HL-60 (cell line): ENCODE results near the gene PITX1.

Experiments
- CTCF ChIP-seq: IDR thresholded peaks from one replicate; pipeline ENCODE4 v1.5.1; 2011; ENCODE audit warnings: low read length, control low read depth, inconsistent platforms; ENCODE audit not compliant: insufficient read depth
- GABPA ChIP-seq: IDR thresholded peaks from 2 replicates; pipeline ENCODE4 v1.6.1; 2012; ENCODE audit warnings: low read depth
- POLR2AphosphoS5 ChIP-seq: IDR thresholded peaks from 2 replicates; pipeline ENCODE4 v1.6.1; 2012; ENCODE audit warnings: low read depth
- REST ChIP-seq: IDR thresholded peaks from 2 replicates; pipeline ENCODE4 v1.6.1; 2012; ENCODE audit warnings: low read depth; ENCODE audit not compliant: insufficient replicate concordance
- SPI1 ChIP-seq: IDR thresholded peaks from 2 replicates; pipeline ENCODE4 v1.6.1; 2012; ENCODE audit warnings: low read depth, mild to moderate bottlenecking, borderline replicate concordance

- TF ChIP-seq REST, result no peak
- no peak for TF ChIP-seq CTCF
- TF ChIP-seq GABPA, result no peak
- no peak for TF ChIP-seq POLR2AphosphoS5
- TF ChIP-seq SPI1, result no peak
Observed at GRCh38 chr5:135075621-135076020, 41.6 kb upstream of the PITX1 start.
